H1 (cell line): ENCODE results near the gene HDC. TPM values are rescaled to one million over a fixed set of nuclear protein-coding genes. Genes with fewer than 3 reads are reported as not detected.

Experiments used
- POLR2A ChIP-seq, 2 experiments: IDR thresholded peaks; 1 replicate in 1 of 2; 2 replicates in 1 of 2; pipeline ENCODE4 v1.6.1; 2011; ENCODE audit warnings: low read depth in 2 of 2, low read length in 2 of 2, mild to moderate bottlenecking in 2 of 2; ENCODE audit errors: control extremely low read depth in 1 of 2
- polyA plus RNA-seq, 7 experiments: library from polyadenylated mRNA; depleted of rRNA in 3 of 7; stranded (reverse) in 5 of 7; unstranded in 2 of 7; fragments of >200 nt in 5 of 7; fragments of 200-250 nt in 2 of 7; gene quantifications; 1 replicate in 5 of 7; 2 replicates in 1 of 7; 4 replicates in 1 of 7; pipeline versions ENCODE4 v1.2.1 to v1.2.3, GENCODE V29; 2011 to 2013; ENCODE audit warnings: missing spikeins in 2 of 7, mixed read lengths in 2 of 7
- total RNA-seq: library from RNA; stranded (reverse); fragmentation: NEBNext Ultra II Directional; extraction: Animal tissue kit (Norgen Biotek cat#: 25700); gene quantifications from 2 replicates; pipeline ENCODE4 v1.2.1, GENCODE V29; 2021
- TF ChIP-seq, protein P1 (sequence below): IDR thresholded peaks from 2 replicates; pipeline ENCODE4 v1.6.1; 2012; ENCODE audit warnings: inconsistent platforms
- TF ChIP-seq, protein P2 (sequence below): IDR thresholded peaks from 2 replicates; pipeline ENCODE4 v1.6.1; 2011; ENCODE audit warnings: low read depth, mild to moderate bottlenecking, low read length; ENCODE audit not compliant: insufficient read depth

Gene HDC
- total and polyA plus RNA-seq, 2 of the 8 experiments (the other 6 are each of a cell fraction or from before 2014, with no cell fraction given) = 0.20 to 0.22 TPM

DNA sequence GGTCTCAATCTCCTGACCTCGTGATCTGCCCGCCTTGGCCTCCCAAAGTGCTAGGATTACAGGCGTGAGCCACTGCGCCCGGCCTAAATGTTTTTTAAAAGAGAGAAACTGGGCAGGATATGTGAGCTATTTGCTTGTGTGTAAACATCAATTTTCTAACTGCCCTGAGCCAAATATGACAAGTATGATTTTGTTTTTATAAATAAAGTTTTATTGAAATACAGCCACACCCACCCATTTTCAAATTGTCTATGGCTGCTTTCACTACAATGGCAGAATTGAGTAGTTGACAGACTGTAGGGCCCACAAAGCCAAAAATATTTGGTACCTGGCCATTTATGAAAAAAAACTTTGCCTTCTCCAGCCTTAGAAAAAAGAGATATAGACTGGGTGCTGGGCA, 15.9 kb upstream of the HDC start (continued):
- TF ChIP-seq, protein P1, sequence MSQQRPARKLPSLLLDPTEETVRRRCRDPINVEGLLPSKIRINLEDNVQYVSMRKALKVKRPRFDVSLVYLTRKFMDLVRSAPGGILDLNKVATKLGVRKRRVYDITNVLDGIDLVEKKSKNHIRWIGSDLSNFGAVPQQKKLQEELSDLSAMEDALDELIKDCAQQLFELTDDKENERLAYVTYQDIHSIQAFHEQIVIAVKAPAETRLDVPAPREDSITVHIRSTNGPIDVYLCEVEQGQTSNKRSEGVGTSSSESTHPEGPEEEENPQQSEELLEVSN = no peak
- no peak for TF ChIP-seq POLR2A (IDR thresholded peaks at IDR 0.05; ENCODE audit: control extremely low read depth in 1 of 2, low read depth in 2 of 2, low read length in 2 of 2)
- TF ChIP-seq, protein P2, sequence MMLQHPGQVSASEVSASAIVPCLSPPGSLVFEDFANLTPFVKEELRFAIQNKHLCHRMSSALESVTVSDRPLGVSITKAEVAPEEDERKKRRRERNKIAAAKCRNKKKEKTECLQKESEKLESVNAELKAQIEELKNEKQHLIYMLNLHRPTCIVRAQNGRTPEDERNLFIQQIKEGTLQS = no peak
